ENCODE measurements around the gene CCDC17. TPM values are rescaled to one million over a fixed set of nuclear protein-coding genes. Genes with fewer than 3 reads are reported as not detected.
A peak's percentile ranks its signal among the peaks of the same experiment; 100 is the strongest.

Gene CCDC17
- total and polyA plus RNA-seq, 4 experiments from 2014 or later: 0.25 to 8.3 (median 7.6) TPM; not detected in 1

DNA sequence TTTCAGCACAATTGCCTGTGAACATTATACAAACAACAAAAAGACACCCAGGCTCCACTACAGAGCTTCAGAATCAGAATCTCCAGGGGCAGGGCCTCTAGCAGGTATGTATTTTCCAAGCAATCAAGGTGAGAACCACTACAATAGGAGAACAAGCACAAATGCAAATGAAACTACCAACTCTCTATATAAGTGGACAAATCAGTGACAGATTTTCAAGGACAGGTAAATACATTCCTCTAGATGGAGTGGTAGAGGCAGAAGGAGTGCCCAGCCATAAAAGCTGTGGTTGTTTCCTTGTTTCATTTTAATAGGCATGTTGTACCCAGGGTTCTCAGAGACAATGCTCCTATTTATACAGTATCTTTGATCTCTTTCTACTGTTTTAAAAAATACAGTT, 20.1 kb upstream of the CCDC17 start:
- Histone ChIP-seq H3K27me3 (ENCODE audit: insufficient read depth, low read length) (no peaks in the 10 kb centered on the region), H3K9me3 (ENCODE audit: control insufficient read depth in 1 of 2, low read length in 2 of 2) (no peaks in the 10 kb centered on the region), H3K36me3 (ENCODE audit: insufficient read depth, low read length) (peaks cover 22% of the 10 kb centered on the region), H3K4me1 (ENCODE audit: insufficient read depth, low read length) (no peaks in the 10 kb centered on the region), H3K27ac (ENCODE audit: low read depth, low read length) (no peak overlapping the region), H3K4me3 (ENCODE audit: low read length in 2 of 2) (no peak overlapping the region)
- Mint-ChIP-seq H3K27me3 (no peaks in the 10 kb centered on the region), H3K36me3 (peaks cover 26 to 44% of the 10 kb centered on the region in 2 donors), H3K27ac (peak overlapping the region in 1 of 7 donors; percentile 18), H3K4me3 (no peak overlapping the region), H3K4me1 (peaks cover 0 to 8% (median 5%) of the 10 kb centered on the region in 4 donors), H3K9me3 (no peaks in the 10 kb centered on the region)
- CTCF ChIA-PET (ENCODE audit: partially characterized antibody): interaction anchor here (2.0 kb wide), 1 partner anchor 11 kb away, joined by 5 read pairs; no protein-coding TSS in a partner anchor
- POLR2A ChIA-PET (ENCODE audit: partially characterized antibody): no interaction called here
- DNase-seq: no peak
- intact Hi-C loops (cut with micrococcal nuclease): no loop called here

DNA sequence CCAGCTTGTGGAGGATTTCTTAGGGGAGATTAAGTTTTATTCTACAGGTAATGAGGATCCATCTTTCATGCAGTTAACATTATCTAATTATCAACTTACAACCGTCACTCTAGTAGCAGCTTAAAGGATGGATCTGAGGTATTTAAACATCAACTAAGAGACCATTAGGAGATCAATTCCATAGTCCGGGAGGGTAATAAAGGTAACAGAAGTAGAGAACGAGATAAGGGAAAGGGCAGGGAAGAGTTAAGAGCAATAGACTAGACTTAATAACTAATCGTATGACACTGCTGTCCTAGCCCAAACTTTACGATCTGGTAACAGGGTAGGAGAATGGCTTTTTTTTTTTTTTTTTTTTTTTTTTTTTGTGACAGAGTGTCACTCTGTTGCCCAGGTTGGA, 19.5 kb upstream of the CCDC17 start:
- Histone ChIP-seq H3K27me3 (ENCODE audit: insufficient read depth, low read length) (no peaks in the 10 kb centered on the region), H3K4me1 (ENCODE audit: insufficient read depth, low read length) (no peaks in the 10 kb centered on the region), H3K4me3 (ENCODE audit: low read length in 2 of 2) (no peak overlapping the region), H3K36me3 (ENCODE audit: insufficient read depth, low read length) (peaks cover 29% of the 10 kb centered on the region), H3K9me3 (ENCODE audit: control insufficient read depth in 1 of 2, low read length in 2 of 2) (no peaks in the 10 kb centered on the region), H3K27ac (ENCODE audit: low read depth, low read length) (no peak overlapping the region)
- H3K36me3 Mint-ChIP-seq: peaks cover 25 to 44% of the 10 kb centered on the region in 2 donors
- peak overlapping the region in 5 of 7 donors; percentile 1 to 78 (median 39) for H3K27ac Mint-ChIP-seq
- no peak overlapping the region for H3K4me3 Mint-ChIP-seq
- DNase-seq: no peak
- ChIA-PET POLR2A (ENCODE audit: partially characterized antibody) (no interaction called here), CTCF (ENCODE audit: partially characterized antibody) (no interaction called here)
- H3K27me3 Mint-ChIP-seq: no peaks in the 10 kb centered on the region
- intact Hi-C loops (cut with micrococcal nuclease): no loop called here
- peaks cover 0 to 8% (median 5%) of the 10 kb centered on the region in 4 donors for H3K4me1 Mint-ChIP-seq
- no peaks in the 10 kb centered on the region for H3K9me3 Mint-ChIP-seq

DNA sequence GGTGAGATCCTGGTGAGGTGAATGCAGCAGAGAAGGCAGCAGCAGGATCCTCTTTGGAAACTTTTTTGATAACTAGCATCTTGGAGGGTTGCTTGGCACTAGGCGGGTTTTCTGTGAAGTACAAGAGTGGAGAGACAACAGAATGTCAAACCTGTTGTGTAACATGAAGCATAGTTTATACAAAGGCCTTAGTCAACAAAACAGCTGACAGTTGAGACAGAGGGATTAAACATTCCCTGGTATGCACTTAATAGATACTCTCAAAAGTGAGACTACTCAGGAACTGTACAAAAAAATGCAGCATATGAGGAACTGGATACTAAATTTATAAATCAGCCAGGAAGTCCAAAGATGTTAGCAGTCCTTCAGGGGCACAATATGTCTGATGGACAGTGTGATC, 16.4 kb upstream of the CCDC17 start:
- intact Hi-C loops (cut with micrococcal nuclease): no loop called here
- CTCF ChIA-PET (ENCODE audit: partially characterized antibody): interaction anchor here (0.6 kb wide), 1 partner anchor 604 kb away, joined by 3 read pairs; no protein-coding TSS in a partner anchor
- no peak for DNase-seq
- H3K36me3 ChIP-seq (ENCODE audit: insufficient read depth, low read length): peaks cover 50% of the 10 kb centered on the region
- peaks cover 22 to 30% of the 10 kb centered on the region in 2 donors for H3K36me3 Mint-ChIP-seq
- no peak overlapping the region for H3K4me3 ChIP-seq (ENCODE audit: low read length in 2 of 2)
- H3K9me3 ChIP-seq (ENCODE audit: control insufficient read depth in 1 of 2, low read length in 2 of 2): no peaks in the 10 kb centered on the region
- H3K27ac Mint-ChIP-seq: peak overlapping the region in 3 of 7 donors; percentile 14 to 63 (median 62)
- H3K27ac ChIP-seq (ENCODE audit: low read depth, low read length): no peak overlapping the region
- H3K4me1 ChIP-seq (ENCODE audit: insufficient read depth, low read length): no peaks in the 10 kb centered on the region
- no peaks in the 10 kb centered on the region for H3K27me3 ChIP-seq (ENCODE audit: insufficient read depth, low read length)
- POLR2A ChIA-PET (ENCODE audit: partially characterized antibody): interaction anchor here (0.6 kb wide), 1 partner anchor 918 kb away, joined by 3 read pairs; no protein-coding TSS in a partner anchor
- no peak overlapping the region for H3K4me3 Mint-ChIP-seq
- no peaks in the 10 kb centered on the region for H3K27me3 Mint-ChIP-seq
- H3K9me3 Mint-ChIP-seq: no peaks in the 10 kb centered on the region
- peaks cover 0 to 4% (median 2%) of the 10 kb centered on the region in 4 donors for H3K4me1 Mint-ChIP-seq

DNA sequence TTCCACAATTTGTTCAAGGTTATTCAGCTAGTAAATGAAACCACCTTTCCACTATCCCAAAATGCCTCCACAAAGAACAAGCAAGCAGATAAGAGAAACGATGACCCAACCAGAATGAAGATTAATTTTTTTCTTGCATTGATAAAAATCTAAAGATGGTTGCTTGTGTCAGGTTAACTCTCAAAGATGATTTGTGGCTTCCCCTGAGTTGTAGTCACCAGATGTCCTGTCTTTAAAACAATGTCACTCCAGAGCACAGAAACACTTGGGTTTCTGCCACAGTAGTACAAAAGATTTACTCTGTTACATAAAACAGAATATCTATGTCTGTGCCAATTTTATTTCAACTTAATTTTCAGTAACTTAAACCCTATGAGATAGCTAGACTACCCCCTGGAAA, 11.4 kb upstream of the CCDC17 start:
- Histone ChIP-seq H3K9me3 (ENCODE audit: control insufficient read depth in 1 of 2, low read length in 2 of 2) (no peaks in the 10 kb centered on the region), H3K27me3 (ENCODE audit: insufficient read depth, low read length) (no peaks in the 10 kb centered on the region), H3K36me3 (ENCODE audit: insufficient read depth, low read length) (peaks cover 76% of the 10 kb centered on the region), H3K4me3 (ENCODE audit: low read length in 2 of 2) (no peak overlapping the region), H3K4me1 (ENCODE audit: insufficient read depth, low read length) (no peaks in the 10 kb centered on the region), H3K27ac (ENCODE audit: low read depth, low read length) (no peak overlapping the region)
- ChIA-PET POLR2A (ENCODE audit: partially characterized antibody) (no interaction called here), CTCF (ENCODE audit: partially characterized antibody) (interaction anchor here (0.6 kb wide), 1 partner anchor 37 kb away, joined by 3 read pairs; no protein-coding TSS in a partner anchor)
- H3K4me1 Mint-ChIP-seq: no peaks in the 10 kb centered on the region
- peak overlapping the region in 1 of 7 donors; percentile 26 for H3K27ac Mint-ChIP-seq
- intact Hi-C loops (cut with micrococcal nuclease): no loop called here
- DNase-seq: no peak
- H3K9me3 Mint-ChIP-seq: no peaks in the 10 kb centered on the region
- H3K4me3 Mint-ChIP-seq: no peak overlapping the region
- H3K27me3 Mint-ChIP-seq: no peaks in the 10 kb centered on the region
- H3K36me3 Mint-ChIP-seq: peaks cover 17 to 38% of the 10 kb centered on the region in 2 donors

DNA sequence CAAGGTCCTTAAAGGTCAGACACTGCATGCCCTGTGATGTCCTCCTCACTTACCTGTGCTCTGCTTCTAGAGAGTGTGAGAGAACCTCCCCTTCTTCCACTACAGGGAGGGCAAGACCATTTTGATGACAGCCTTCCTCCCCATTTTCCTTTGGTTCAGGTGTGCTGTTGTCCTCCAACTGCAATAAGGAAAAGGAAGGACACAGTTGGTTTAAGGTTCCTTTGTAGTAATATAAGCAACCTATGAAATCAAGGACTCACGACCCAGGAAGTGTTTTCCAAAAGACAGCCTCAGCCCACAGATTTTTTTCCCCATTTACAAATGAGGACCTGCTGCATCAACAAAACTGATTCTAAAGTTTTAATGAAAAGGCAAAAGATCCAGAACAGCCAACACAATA, 6.6 kb upstream of the CCDC17 start:
- H3K27me3 ChIP-seq (ENCODE audit: insufficient read depth, low read length): no peaks in the 10 kb centered on the region
- peak overlapping the region in 5 of 7 donors; percentile 47 to 91 (median 51) for H3K27ac Mint-ChIP-seq
- intact Hi-C loops (cut with micrococcal nuclease): no loop called here
- H3K27ac ChIP-seq (ENCODE audit: low read depth, low read length): no peak overlapping the region
- no peak for DNase-seq
- no peak overlapping the region for H3K4me3 Mint-ChIP-seq
- no peaks in the 10 kb centered on the region for H3K4me1 Mint-ChIP-seq
- H3K36me3 ChIP-seq (ENCODE audit: insufficient read depth, low read length): peaks cover 60% of the 10 kb centered on the region
- POLR2A ChIA-PET (ENCODE audit: partially characterized antibody): no interaction called here
- H3K4me1 ChIP-seq (ENCODE audit: insufficient read depth, low read length): no peaks in the 10 kb centered on the region
- peaks cover 39 to 67% of the 10 kb centered on the region in 2 donors for H3K36me3 Mint-ChIP-seq
- no peaks in the 10 kb centered on the region for H3K27me3 Mint-ChIP-seq
- H3K4me3 ChIP-seq (ENCODE audit: low read length in 2 of 2): no peak overlapping the region
- no peaks in the 10 kb centered on the region for H3K9me3 ChIP-seq (ENCODE audit: control insufficient read depth in 1 of 2, low read length in 2 of 2)
- H3K9me3 Mint-ChIP-seq: peaks cover 0 to 1% (median 0%) of the 10 kb centered on the region in 8 donors
- CTCF ChIA-PET (ENCODE audit: partially characterized antibody): no interaction called here

DNA sequence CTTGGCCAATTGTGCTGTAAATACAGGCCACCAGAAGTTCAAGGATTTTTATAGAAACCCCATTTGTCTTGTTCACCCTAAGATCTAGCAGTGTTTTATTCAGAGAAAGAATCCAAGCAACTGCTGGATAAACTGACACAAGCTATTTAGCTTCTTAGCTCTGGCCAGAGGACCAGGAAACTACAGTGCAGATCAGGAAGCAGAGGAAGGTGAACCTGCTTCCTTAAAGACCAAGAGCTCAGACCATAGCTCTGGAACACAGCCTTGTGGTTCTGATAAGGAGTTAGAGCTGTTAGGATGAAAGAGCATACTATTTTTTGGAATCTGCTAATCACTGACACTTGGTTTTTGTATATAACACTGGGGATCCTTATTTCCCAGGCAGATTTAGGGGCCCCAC, 5.2 kb upstream of the CCDC17 start:
- ChIA-PET CTCF (ENCODE audit: partially characterized antibody) (no interaction called here), POLR2A (ENCODE audit: partially characterized antibody) (no interaction called here)
- H3K9me3 ChIP-seq (ENCODE audit: control insufficient read depth in 1 of 2, low read length in 2 of 2): no peaks in the 10 kb centered on the region
- no peak overlapping the region for H3K27ac ChIP-seq (ENCODE audit: low read depth, low read length)
- H3K4me1 ChIP-seq (ENCODE audit: insufficient read depth, low read length): no peaks in the 10 kb centered on the region
- peaks cover 50% of the 10 kb centered on the region for H3K36me3 ChIP-seq (ENCODE audit: insufficient read depth, low read length)
- intact Hi-C loops (cut with micrococcal nuclease): no loop called here
- Mint-ChIP-seq H3K27me3 (no peaks in the 10 kb centered on the region), H3K36me3 (peaks cover 45 to 67% of the 10 kb centered on the region in 2 donors), H3K4me3 (no peak overlapping the region), H3K4me1 (no peaks in the 10 kb centered on the region), H3K27ac (peak overlapping the region in 4 of 7 donors; percentile 3 to 65 (median 38)), H3K9me3 (peaks cover 0 to 1% (median 0%) of the 10 kb centered on the region in 8 donors)
- H3K27me3 ChIP-seq (ENCODE audit: insufficient read depth, low read length): no peaks in the 10 kb centered on the region
- DNase-seq: no peak
- H3K4me3 ChIP-seq (ENCODE audit: low read length in 2 of 2): no peak overlapping the region

DNA sequence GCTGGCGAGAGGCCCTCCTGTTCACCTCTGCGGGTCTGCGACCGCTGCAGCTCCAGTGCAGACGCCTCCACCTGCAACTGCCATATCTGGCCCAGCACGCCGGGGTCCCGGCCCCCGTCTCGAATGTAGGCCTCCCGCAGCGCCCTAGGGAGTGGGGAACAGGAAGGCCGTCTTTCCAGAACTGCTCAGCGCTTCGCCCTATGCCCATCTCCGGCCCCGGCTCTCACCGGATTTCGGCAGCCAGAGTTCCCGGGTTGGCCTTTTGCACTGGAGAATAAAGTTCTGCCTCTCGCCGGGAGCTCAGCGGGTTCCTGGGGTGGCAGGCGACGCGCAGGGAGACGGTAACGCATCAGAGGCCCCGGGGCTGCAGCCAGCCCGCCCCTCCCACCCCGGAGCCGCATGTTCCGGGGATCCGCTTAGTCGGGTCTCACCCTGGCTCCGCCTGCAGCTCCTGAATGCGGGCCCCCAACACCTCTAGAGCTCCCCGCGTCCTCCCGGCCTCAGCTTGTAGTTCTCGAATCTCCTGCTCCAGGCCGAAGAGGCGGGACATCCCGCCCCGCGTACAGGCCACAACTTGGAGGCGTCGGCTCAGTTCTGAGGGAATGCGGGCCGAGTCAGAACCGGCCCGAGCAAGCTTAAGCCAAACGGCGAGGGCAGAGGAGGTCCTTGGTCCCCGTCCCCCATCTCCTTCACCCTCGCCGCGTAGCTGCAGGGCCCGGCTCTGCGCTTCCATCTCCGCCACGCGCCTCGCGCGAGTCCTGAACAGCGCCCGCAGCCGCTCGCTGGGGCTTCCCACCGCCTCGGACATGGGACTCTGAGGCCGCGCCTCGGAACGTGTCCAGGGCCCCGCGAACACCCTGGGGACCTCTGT, 1.1 kb downstream of the CCDC17 start:
- Histone ChIP-seq H3K36me3 (ENCODE audit: insufficient read depth, low read length) (peaks cover 12% of the 10 kb centered on the region), H3K27me3 (ENCODE audit: insufficient read depth, low read length) (no peaks in the 10 kb centered on the region), H3K4me3 (ENCODE audit: low read length in 2 of 2) (no peak overlapping the region), H3K4me1 (ENCODE audit: insufficient read depth, low read length) (no peaks in the 10 kb centered on the region), H3K9me3 (ENCODE audit: control insufficient read depth in 1 of 2, low read length in 2 of 2) (no peaks in the 10 kb centered on the region), H3K27ac (ENCODE audit: low read depth, low read length) (no peak overlapping the region)
- H3K4me3 Mint-ChIP-seq: no peak overlapping the region
- POLR2A ChIA-PET (ENCODE audit: partially characterized antibody): no interaction called here
- DNase-seq: no peak
- peaks cover 27 to 52% of the 10 kb centered on the region in 2 donors for H3K36me3 Mint-ChIP-seq
- H3K27ac Mint-ChIP-seq: peak overlapping the region in 1 of 7 donors; percentile 29
- H3K27me3 Mint-ChIP-seq: no peaks in the 10 kb centered on the region
- peaks cover 0 to 1% (median 0%) of the 10 kb centered on the region in 8 donors for H3K9me3 Mint-ChIP-seq
- CTCF ChIA-PET (ENCODE audit: partially characterized antibody): no interaction called here
- H3K4me1 Mint-ChIP-seq: peaks cover 0 to 7% (median 2%) of the 10 kb centered on the region in 4 donors
- intact Hi-C loops (cut with micrococcal nuclease): no loop called here

Data from CD4-positive, alpha-beta memory T cell (primary cell).